ENCODE data around the gene ARSG.

- TF ChIP-seq POLR2A (IDR thresholded peaks at IDR 0.05): no peak
- TF ChIP-seq, protein P1, sequence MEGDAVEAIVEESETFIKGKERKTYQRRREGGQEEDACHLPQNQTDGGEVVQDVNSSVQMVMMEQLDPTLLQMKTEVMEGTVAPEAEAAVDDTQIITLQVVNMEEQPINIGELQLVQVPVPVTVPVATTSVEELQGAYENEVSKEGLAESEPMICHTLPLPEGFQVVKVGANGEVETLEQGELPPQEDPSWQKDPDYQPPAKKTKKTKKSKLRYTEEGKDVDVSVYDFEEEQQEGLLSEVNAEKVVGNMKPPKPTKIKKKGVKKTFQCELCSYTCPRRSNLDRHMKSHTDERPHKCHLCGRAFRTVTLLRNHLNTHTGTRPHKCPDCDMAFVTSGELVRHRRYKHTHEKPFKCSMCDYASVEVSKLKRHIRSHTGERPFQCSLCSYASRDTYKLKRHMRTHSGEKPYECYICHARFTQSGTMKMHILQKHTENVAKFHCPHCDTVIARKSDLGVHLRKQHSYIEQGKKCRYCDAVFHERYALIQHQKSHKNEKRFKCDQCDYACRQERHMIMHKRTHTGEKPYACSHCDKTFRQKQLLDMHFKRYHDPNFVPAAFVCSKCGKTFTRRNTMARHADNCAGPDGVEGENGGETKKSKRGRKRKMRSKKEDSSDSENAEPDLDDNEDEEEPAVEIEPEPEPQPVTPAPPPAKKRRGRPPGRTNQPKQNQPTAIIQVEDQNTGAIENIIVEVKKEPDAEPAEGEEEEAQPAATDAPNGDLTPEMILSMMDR (IDR thresholded peaks at IDR 0.05): no peak
These were observed 44.8 kb upstream of the ARSG start for GRCh38 chr17:68246271-68247028.
